NB4 (cell line): ENCODE results near the gene TMPRSS11E.

Experiments used
- POLR2A ChIP-seq: IDR thresholded peaks from 2 replicates; pipeline ENCODE4 v1.6.1; 2011; ENCODE audit warnings: mild to moderate bottlenecking; ENCODE audit not compliant: insufficient read length; ENCODE audit errors: extremely low read depth
- TF ChIP-seq, protein P1 (sequence below): IDR thresholded peaks from one replicate; pipeline ENCODE4 v1.5.1; 2012; ENCODE audit warnings: low read depth, low read length

GRCh38 chr4:68445111-68445510 lies 2.2 kb upstream of the TMPRSS11E start:
- TF ChIP-seq, protein P1, sequence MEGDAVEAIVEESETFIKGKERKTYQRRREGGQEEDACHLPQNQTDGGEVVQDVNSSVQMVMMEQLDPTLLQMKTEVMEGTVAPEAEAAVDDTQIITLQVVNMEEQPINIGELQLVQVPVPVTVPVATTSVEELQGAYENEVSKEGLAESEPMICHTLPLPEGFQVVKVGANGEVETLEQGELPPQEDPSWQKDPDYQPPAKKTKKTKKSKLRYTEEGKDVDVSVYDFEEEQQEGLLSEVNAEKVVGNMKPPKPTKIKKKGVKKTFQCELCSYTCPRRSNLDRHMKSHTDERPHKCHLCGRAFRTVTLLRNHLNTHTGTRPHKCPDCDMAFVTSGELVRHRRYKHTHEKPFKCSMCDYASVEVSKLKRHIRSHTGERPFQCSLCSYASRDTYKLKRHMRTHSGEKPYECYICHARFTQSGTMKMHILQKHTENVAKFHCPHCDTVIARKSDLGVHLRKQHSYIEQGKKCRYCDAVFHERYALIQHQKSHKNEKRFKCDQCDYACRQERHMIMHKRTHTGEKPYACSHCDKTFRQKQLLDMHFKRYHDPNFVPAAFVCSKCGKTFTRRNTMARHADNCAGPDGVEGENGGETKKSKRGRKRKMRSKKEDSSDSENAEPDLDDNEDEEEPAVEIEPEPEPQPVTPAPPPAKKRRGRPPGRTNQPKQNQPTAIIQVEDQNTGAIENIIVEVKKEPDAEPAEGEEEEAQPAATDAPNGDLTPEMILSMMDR = no peak
- no peak for TF ChIP-seq POLR2A
